Naive thymus-derived CD4-positive, alpha-beta T cell (primary cell): Measurements from ENCODE around the gene LMBR1. TPM values are rescaled to one million over a fixed set of nuclear protein-coding genes. Genes with fewer than 3 reads are reported as not detected.

ENCODE experiments used
- ATAC-seq: fragments of 150-1000 bp; cut with Tn5 transposase; 2 replicates; pipeline ENCODE4 v1.10.0; 2021; ENCODE audit warnings: mild to moderate bottlenecking, moderate library complexity
- CTCF ChIA-PET: fragments of 350-600 bp; sonication (Branson Sonifier 250); formaldehyde crosslinking; loops from one replicate; lab custom pipeline; 2021; ENCODE audit warnings: antibody characterized with exemption; lab: Charles Lee
- POLR2A ChIA-PET: fragments of 350-600 bp; sonication (Branson Sonifier 250); formaldehyde crosslinking; loops from one replicate; lab custom pipeline; 2021; ENCODE audit warnings: antibody characterized with exemption, inconsistent platforms; lab: Charles Lee
- DNase-seq, 9 donors: peaks; one replicate each; pipeline versions ENCODE4 v3.0.0 to v3.0.0-alpha.2; 2020 to 2022; ENCODE audit warnings: mixed read lengths in 1 of 9
- H3K27ac ChIP-seq: one replicate; pipeline ENCODE4 v1.7.0; 2013; ENCODE audit warnings: mild to moderate bottlenecking, low read depth, low read length, moderate library complexity
- H3K27me3 ChIP-seq, 2 donors: one replicate each; pipeline ENCODE4 v1.7.0; 2013; ENCODE audit warnings: low read length in 2 of 2, mild to moderate bottlenecking in 2 of 2, moderate library complexity in 2 of 2; ENCODE audit not compliant: control insufficient read depth in 2 of 2, insufficient read depth in 2 of 2
- H3K36me3 ChIP-seq, 3 experiments: 1 replicate in 2 of 3; 2 replicates in 1 of 3; pipeline ENCODE4 v1.7.0; 2013; ENCODE audit warnings: low read length in 3 of 3, mild to moderate bottlenecking in 3 of 3, moderate library complexity in 1 of 3; ENCODE audit not compliant: insufficient read depth in 3 of 3, control insufficient read depth in 2 of 3
- H3K4me1 ChIP-seq, 2 donors: one replicate each; pipeline ENCODE4 v1.7.0; 2013; ENCODE audit warnings: low read length in 2 of 2, mild to moderate bottlenecking in 2 of 2, moderate library complexity in 1 of 2; ENCODE audit not compliant: control insufficient read depth in 2 of 2, insufficient read depth in 2 of 2
- H3K4me3 ChIP-seq: 2 replicates; pipeline ENCODE4 v1.7.0; 2013; ENCODE audit warnings: mild to moderate bottlenecking, low read length
- H3K9me3 ChIP-seq, 3 experiments: 1 replicate in 2 of 3; 2 replicates in 1 of 3; pipeline ENCODE4 v1.7.0; 2013; ENCODE audit warnings: low read length in 3 of 3; ENCODE audit not compliant: control insufficient read depth in 2 of 3
- H3K27ac Mint-ChIP-seq, 9 donors: one replicate each; pipeline ENCODE4 v1.8.0; 2020 to 2022; ENCODE audit warnings: mixed read lengths in 9 of 9, mild to moderate bottlenecking in 8 of 9, moderate library complexity in 5 of 9, inconsistent platforms in 2 of 9
- H3K27me3 Mint-ChIP-seq, 5 donors: one replicate each; pipeline ENCODE4 v1.8.0; 2021 to 2022; ENCODE audit warnings: mixed read lengths in 5 of 5, mild to moderate bottlenecking in 1 of 5
- H3K36me3 Mint-ChIP-seq, 5 donors: one replicate each; pipeline ENCODE4 v1.8.0; 2020 to 2022; ENCODE audit warnings: mixed read lengths in 5 of 5, mild to moderate bottlenecking in 3 of 5, inconsistent platforms in 1 of 5
- H3K4me1 Mint-ChIP-seq, 7 donors: one replicate each; pipeline ENCODE4 v1.8.0; 2020 to 2022; ENCODE audit warnings: mixed read lengths in 7 of 7, mild to moderate bottlenecking in 3 of 7, inconsistent platforms in 1 of 7
- H3K4me3 Mint-ChIP-seq, 10 donors: one replicate each; pipeline ENCODE4 v1.8.0; 2020 to 2022; ENCODE audit warnings: mild to moderate bottlenecking in 10 of 10, mixed read lengths in 10 of 10, moderate library complexity in 6 of 10, inconsistent platforms in 2 of 10
- H3K9me3 Mint-ChIP-seq, 11 donors: one replicate each; pipeline ENCODE4 v1.8.0; 2020 to 2022; ENCODE audit warnings: mixed read lengths in 11 of 11, mild to moderate bottlenecking in 4 of 11, inconsistent platforms in 1 of 11, moderate library complexity in 1 of 11
- intact Hi-C, 2 donors: fragments of 100-400 bp; cut with micrococcal nuclease; formaldehyde crosslinking; loops; one replicate each; pipeline ENCODE4 v1.15.1; 2023
- polyA plus RNA-seq, 2 donors: library from polyadenylated mRNA; unstranded; fragments of 300-500 nt; fragmentation: Illumina TruSeq; gene quantifications; one replicate each; pipeline ENCODE4 v1.2.3, GENCODE V29; 2021
- total RNA-seq, 6 experiments: library from RNA in 5 of 6; stranded (reverse) in 5 of 6; gene quantifications; 1 replicate in 5 of 6; 2 replicates in 1 of 6; pipeline ENCODE4 v1.2.3 and lab custom pipeline; 2021 to 2026

Gene LMBR1
- total and polyA plus RNA-seq, 7 experiments from 2014 or later: 34.5 to 101 (median 63.3) TPM

- Histone ChIP-seq H3K36me3 (peaks cover 0 to under 1% (median 0%) of the 10 kb centered on the region in 3 experiments), H3K27me3 (no peaks in the 10 kb centered on the region), H3K4me3 (no peak overlapping the region), H3K9me3 (no peaks in the 10 kb centered on the region), H3K27ac (no peak overlapping the region), H3K4me1 (no peaks in the 10 kb centered on the region)
- Mint-ChIP-seq H3K27ac (no peak overlapping the region), H3K36me3 (peaks cover 0 to 21% (median 5%) of the 10 kb centered on the region in 5 donors), H3K9me3 (no peaks in the 10 kb centered on the region), H3K4me1 (peaks cover 0 to 3% (median 0%) of the 10 kb centered on the region in 7 donors), H3K27me3 (no peaks in the 10 kb centered on the region), H3K4me3 (no peak overlapping the region)
- ChIA-PET CTCF (no interaction called here), POLR2A (no interaction called here)
- ATAC-seq: no peak
- intact Hi-C loops: no loop called here
- DNase-seq: no peak
Measured at GRCh38 chr7:156669035-156669828, 223.8 kb downstream of the LMBR1 start.

GRCh38 chr7:156668130-156668741 lies 224.7 kb downstream of the LMBR1 start:
- Mint-ChIP-seq H3K36me3 (peaks cover 0 to 12% (median 5%) of the 10 kb centered on the region in 5 donors), H3K4me1 (peaks cover 0 to 3% (median 0%) of the 10 kb centered on the region in 7 donors), H3K27ac (no peak overlapping the region), H3K27me3 (no peaks in the 10 kb centered on the region), H3K9me3 (no peaks in the 10 kb centered on the region), H3K4me3 (no peak overlapping the region)
- no peak for ATAC-seq
- H3K4me3 ChIP-seq: no peak overlapping the region
- DNase-seq: no peak
- ChIA-PET POLR2A (no interaction called here), CTCF (no interaction called here)
- no peaks in the 10 kb centered on the region for H3K27me3 ChIP-seq
- no peaks in the 10 kb centered on the region for H3K9me3 ChIP-seq
- no peaks in the 10 kb centered on the region for H3K4me1 ChIP-seq
- no peaks in the 10 kb centered on the region for H3K36me3 ChIP-seq
- intact Hi-C loops: no loop called here
- no peak overlapping the region for H3K27ac ChIP-seq

- Mint-ChIP-seq H3K27me3 (no peaks in the 10 kb centered on the region), H3K36me3 (peaks cover 0 to 10% (median 5%) of the 10 kb centered on the region in 5 donors), H3K4me3 (no peak overlapping the region), H3K4me1 (peaks cover 0 to 3% (median 0%) of the 10 kb centered on the region in 7 donors), H3K27ac (no peak overlapping the region), H3K9me3 (no peaks in the 10 kb centered on the region)
- DNase-seq (no peak), ATAC-seq (no peak)
- Histone ChIP-seq H3K9me3 (no peaks in the 10 kb centered on the region), H3K36me3 (no peaks in the 10 kb centered on the region), H3K27me3 (no peaks in the 10 kb centered on the region), H3K4me1 (no peaks in the 10 kb centered on the region), H3K4me3 (no peak overlapping the region), H3K27ac (no peak overlapping the region)
- intact Hi-C loops: no loop called here
- CTCF ChIA-PET: interaction anchor here (0.8 kb wide), 1 partner anchor 20 kb away, joined by 3 read pairs; no protein-coding TSS in a partner anchor
- POLR2A ChIA-PET: no interaction called here
Measured at GRCh38 chr7:156667110-156667426, 225.9 kb downstream of the LMBR1 start.

- intact Hi-C loops: no loop called here
- CTCF ChIA-PET: interaction anchor here (0.8 kb wide), 1 partner anchor 20 kb away, joined by 3 read pairs; no protein-coding TSS in a partner anchor
- Mint-ChIP-seq H3K4me1 (peaks cover 0 to 3% (median 0%) of the 10 kb centered on the region in 7 donors), H3K27ac (no peak overlapping the region), H3K27me3 (no peaks in the 10 kb centered on the region), H3K9me3 (no peaks in the 10 kb centered on the region), H3K36me3 (peaks cover 0 to 10% (median 5%) of the 10 kb centered on the region in 5 donors), H3K4me3 (no peak overlapping the region)
- ATAC-seq: no peak
- Histone ChIP-seq H3K4me3 (no peak overlapping the region), H3K27me3 (no peaks in the 10 kb centered on the region), H3K9me3 (no peaks in the 10 kb centered on the region), H3K36me3 (no peaks in the 10 kb centered on the region), H3K4me1 (no peaks in the 10 kb centered on the region), H3K27ac (no peak overlapping the region)
- DNase-seq: no peak
- POLR2A ChIA-PET: no interaction called here
Measured at GRCh38 chr7:156666368-156667109, 226.4 kb downstream of the LMBR1 start.

GRCh38 chr7:156665101-156665500 lies 227.9 kb downstream of the LMBR1 start:
- Mint-ChIP-seq H3K36me3 (peaks cover 0 to 10% (median 3%) of the 10 kb centered on the region in 5 donors), H3K4me3 (no peak overlapping the region), H3K9me3 (no peaks in the 10 kb centered on the region), H3K4me1 (peaks cover 0 to 3% (median 0%) of the 10 kb centered on the region in 7 donors), H3K27me3 (no peaks in the 10 kb centered on the region), H3K27ac (no peak overlapping the region)
- Histone ChIP-seq H3K9me3 (no peaks in the 10 kb centered on the region), H3K4me1 (no peaks in the 10 kb centered on the region), H3K36me3 (no peaks in the 10 kb centered on the region), H3K27me3 (no peaks in the 10 kb centered on the region), H3K4me3 (no peak overlapping the region), H3K27ac (no peak overlapping the region)
- ChIA-PET POLR2A (no interaction called here), CTCF (no interaction called here)
- DNase-seq (no peak), ATAC-seq (no peak)
- intact Hi-C loops: no loop called here

- Mint-ChIP-seq H3K36me3 (peaks cover 0 to 2% (median 0%) of the 10 kb centered on the region in 5 donors), H3K9me3 (no peaks in the 10 kb centered on the region), H3K4me1 (peaks cover 0 to 4% (median 0%) of the 10 kb centered on the region in 7 donors), H3K27ac (no peak overlapping the region), H3K4me3 (no peak overlapping the region), H3K27me3 (peaks cover 0 to 8% (median 0%) of the 10 kb centered on the region in 5 donors)
- H3K27me3 ChIP-seq: no peaks in the 10 kb centered on the region
- H3K27ac ChIP-seq: no peak overlapping the region
- DNase-seq (no peak), ATAC-seq (no peak)
- ChIA-PET POLR2A (no interaction called here), CTCF (no interaction called here)
- intact Hi-C loops: no loop called here
- no peaks in the 10 kb centered on the region for H3K9me3 ChIP-seq
- no peaks in the 10 kb centered on the region for H3K4me1 ChIP-seq
- H3K4me3 ChIP-seq: no peak overlapping the region
- H3K36me3 ChIP-seq: no peaks in the 10 kb centered on the region
Measured at GRCh38 chr7:156662277-156662676, 230.7 kb downstream of the LMBR1 start.
